A673 (cell line): Measurements from ENCODE around the gene CAVIN1.
"Not testable (repeated sequence)": the region's sequence is repeated elsewhere in the genome, so short reads cannot be mapped to it uniquely, and the experiment has no call there.

ENCODE experiments used
- CTCF ChIP-seq: fragments of 300-800, 200-600 bp; sonication (generic); conservative IDR thresholded peaks from 2 replicates; pipeline ENCODE4 v1.5.1; 2017; ENCODE audit warnings: low read depth, mild to moderate bottlenecking, antibody characterized with exemption, low read length, moderate library complexity, mixed read lengths
- EZH2 ChIP-seq: fragments of 200-600 bp; sonication (generic); IDR thresholded peaks from 2 replicates; pipeline ENCODE4 v1.6.1; 2017; ENCODE audit warnings: borderline replicate concordance, low read depth, mild to moderate bottlenecking, mixed read lengths, antibody characterized with exemption, low read length; ENCODE audit not compliant: poor library complexity, severe bottlenecking

- TF ChIP-seq CTCF, EZH2: not testable (repeated sequence)
These were observed 54.1 kb downstream of the CAVIN1 start for GRCh38 chr17:42368797-42369561.
